IMR-90 (cell line): ENCODE data around the gene NDRG2.

Experiments
- RAD21 ChIP-seq: IDR thresholded peaks from 2 replicates; pipeline ENCODE4 v1.6.1; 2012; ENCODE audit warnings: low read length, improper control_type of control experiment
- USF2 ChIP-seq: fragments of 150-350 bp; IDR thresholded peaks from 2 replicates; pipeline ENCODE4 v1.6.1; 2017; ENCODE audit warnings: mild to moderate bottlenecking, antibody characterized with exemption, low read length, low read depth
- TF ChIP-seq, protein P1 (sequence below): conservative IDR thresholded peaks from 2 replicates; pipeline ENCODE4 v1.5.1; 2012; ENCODE audit warnings: mild to moderate bottlenecking, low read depth, low read length, improper control_type of control experiment

- TF ChIP-seq, protein P1, sequence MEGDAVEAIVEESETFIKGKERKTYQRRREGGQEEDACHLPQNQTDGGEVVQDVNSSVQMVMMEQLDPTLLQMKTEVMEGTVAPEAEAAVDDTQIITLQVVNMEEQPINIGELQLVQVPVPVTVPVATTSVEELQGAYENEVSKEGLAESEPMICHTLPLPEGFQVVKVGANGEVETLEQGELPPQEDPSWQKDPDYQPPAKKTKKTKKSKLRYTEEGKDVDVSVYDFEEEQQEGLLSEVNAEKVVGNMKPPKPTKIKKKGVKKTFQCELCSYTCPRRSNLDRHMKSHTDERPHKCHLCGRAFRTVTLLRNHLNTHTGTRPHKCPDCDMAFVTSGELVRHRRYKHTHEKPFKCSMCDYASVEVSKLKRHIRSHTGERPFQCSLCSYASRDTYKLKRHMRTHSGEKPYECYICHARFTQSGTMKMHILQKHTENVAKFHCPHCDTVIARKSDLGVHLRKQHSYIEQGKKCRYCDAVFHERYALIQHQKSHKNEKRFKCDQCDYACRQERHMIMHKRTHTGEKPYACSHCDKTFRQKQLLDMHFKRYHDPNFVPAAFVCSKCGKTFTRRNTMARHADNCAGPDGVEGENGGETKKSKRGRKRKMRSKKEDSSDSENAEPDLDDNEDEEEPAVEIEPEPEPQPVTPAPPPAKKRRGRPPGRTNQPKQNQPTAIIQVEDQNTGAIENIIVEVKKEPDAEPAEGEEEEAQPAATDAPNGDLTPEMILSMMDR = no peak
- TF ChIP-seq USF2 = no peak
- TF ChIP-seq RAD21 = no peak
These were observed 18.1 kb upstream of the NDRG2 start for GRCh38 chr14:21042918-21043317.
